GM19395 (cell line): Measurements from ENCODE around the gene LMX1A.

Experiments
- ATAC-seq: cut with Tn5 transposase; IDR thresholded peaks from one replicate; pipeline ENCODE4 v1.9.1; 2021; ENCODE audit warnings: mild to moderate bottlenecking, moderate library complexity; ENCODE audit not compliant: unreplicated experiment

The LMX1A gene

GRCh38 chr1:165281207-165281901, 75.2 kb downstream of the LMX1A start:
- ATAC-seq = no peak

- no peak for ATAC-seq
Observed at GRCh38 chr1:165279882-165280281, 76.6 kb downstream of the LMX1A start.

- no peak for ATAC-seq
Observed at GRCh38 chr1:165276314-165276713, 80.2 kb downstream of the LMX1A start.

GRCh38 chr1:165265196-165265838, 91.2 kb downstream of the LMX1A start:
- ATAC-seq = no peak

- ATAC-seq = no peak
Observed at GRCh38 chr1:165259706-165260428, 96.6 kb downstream of the LMX1A start.

GRCh38 chr1:165259236-165259635, 97.3 kb downstream of the LMX1A start:
- ATAC-seq = no peak

GRCh38 chr1:165257969-165258459, 98.5 kb downstream of the LMX1A start:
- ATAC-seq = peak; percentile 86

GRCh38 chr1:165254896-165255625, 101.5 kb downstream of the LMX1A start:
- ATAC-seq = no peak

GRCh38 chr1:165254376-165254775, 102.1 kb downstream of the LMX1A start:
- no peak for ATAC-seq

- ATAC-seq = no peak
Observed at GRCh38 chr1:165253818-165254254, 102.7 kb downstream of the LMX1A start.

GRCh38 chr1:165248969-165249571, 107.4 kb downstream of the LMX1A start:
- ATAC-seq = no peak

- ATAC-seq = no peak
Observed at GRCh38 chr1:165241952-165242351, 114.6 kb downstream of the LMX1A start.

GRCh38 chr1:165241321-165241720, 115.2 kb downstream of the LMX1A start:
- ATAC-seq = no peak

GRCh38 chr1:165240492-165240891, 116.0 kb downstream of the LMX1A start:
- ATAC-seq = no peak

GRCh38 chr1:165239873-165240272, 116.6 kb downstream of the LMX1A start:
- ATAC-seq = no peak

GRCh38 chr1:165235777-165236291, 120.7 kb downstream of the LMX1A start:
- ATAC-seq = no peak

- ATAC-seq = no peak
Observed at GRCh38 chr1:165235155-165235776, 121.2 kb downstream of the LMX1A start.

- no peak for ATAC-seq
Observed at GRCh38 chr1:165234149-165234548, 122.4 kb downstream of the LMX1A start.

- ATAC-seq = no peak
Observed at GRCh38 chr1:165228676-165229075, 127.8 kb downstream of the LMX1A start.

- no peak for ATAC-seq
Observed at GRCh38 chr1:165228111-165228655, 128.3 kb downstream of the LMX1A start.
